ES-I3 (cell line): Measurements from ENCODE around the gene SLC35F2.
"Not testable (repeated sequence)": the region's sequence is repeated elsewhere in the genome, so short reads cannot be mapped to it uniquely, and the experiment has no call there.

Experiments
- H3K36me3 ChIP-seq: 2 replicates; pipeline ENCODE4 v1.6.1; 2013; ENCODE audit warnings: mild to moderate bottlenecking, low read length, control low read depth, moderate library complexity; ENCODE audit not compliant: insufficient read depth
- H3K4me1 ChIP-seq: 2 replicates; pipeline ENCODE4 v1.6.1; 2013; ENCODE audit warnings: mild to moderate bottlenecking, control low read depth, low read length; ENCODE audit not compliant: insufficient read depth
- H3K9ac ChIP-seq: 2 replicates; pipeline ENCODE4 v1.6.1; 2013; ENCODE audit warnings: low read depth, mild to moderate bottlenecking, low read length, moderate library complexity
- H3K9me3 ChIP-seq: 2 replicates; pipeline ENCODE4 v1.6.1; 2013; ENCODE audit warnings: mild to moderate bottlenecking, low read length, moderate library complexity; ENCODE audit not compliant: control insufficient read depth, insufficient read depth

Gene SLC35F2

DNA sequence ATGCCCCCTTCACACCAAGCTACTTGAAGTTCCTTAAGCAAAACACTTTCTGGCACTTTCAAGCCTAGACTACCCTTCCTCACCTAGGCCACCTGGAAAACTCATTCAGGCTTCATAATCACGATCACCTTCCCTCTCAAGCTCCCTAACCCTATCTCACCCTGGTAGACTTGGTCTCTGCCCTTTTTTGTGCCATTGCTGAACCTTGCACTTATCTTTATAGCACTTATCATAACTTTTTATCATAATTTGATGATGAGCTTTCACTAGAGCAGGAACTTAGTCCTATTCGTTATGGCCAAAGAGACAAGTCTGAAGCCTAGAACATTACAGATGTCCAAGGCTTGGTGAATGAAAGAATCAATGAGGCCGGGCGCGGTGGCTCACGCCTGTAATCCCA is 5.5 kb downstream of the SLC35F2 start:
- no peak overlapping the region for H3K9ac ChIP-seq
- H3K9me3 ChIP-seq, result no peaks in the 10 kb centered on the region
- peaks cover 4% of the 10 kb centered on the region; the same call in 1 of the 2 replicates for H3K4me1 ChIP-seq
- no peaks in the 10 kb centered on the region for H3K36me3 ChIP-seq

DNA sequence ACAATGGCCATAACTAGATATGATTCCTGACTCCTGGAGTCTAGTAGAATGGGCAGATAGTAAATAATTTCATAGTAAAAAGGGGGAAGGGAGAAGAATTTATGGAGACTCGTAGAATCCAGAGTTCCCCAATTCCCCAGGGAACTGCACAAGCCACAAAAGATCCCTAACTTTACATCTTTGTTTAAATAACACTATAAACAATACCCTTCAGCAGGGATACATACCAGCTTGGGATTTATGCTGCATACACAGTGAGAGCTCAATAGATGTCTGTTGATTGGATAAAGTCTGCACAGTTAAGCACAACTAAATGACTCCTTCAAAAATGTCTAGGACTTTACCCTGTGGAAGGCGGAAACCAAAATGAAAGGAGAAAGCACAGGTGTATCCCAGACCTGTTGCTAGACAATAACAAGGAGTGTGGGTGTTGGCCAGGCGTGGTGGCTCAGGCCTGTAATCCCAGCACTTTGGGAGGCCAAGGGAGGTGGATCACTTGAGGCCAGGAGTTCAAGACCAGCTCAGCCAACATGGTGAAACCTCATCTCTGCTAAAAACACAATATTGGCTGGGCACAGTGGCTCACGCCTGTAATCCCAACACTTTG is 6.8 kb downstream of the SLC35F2 start:
- no peaks in the 10 kb centered on the region for H3K9me3 ChIP-seq
- H3K9ac ChIP-seq, result no peak overlapping the region
- peaks cover 4% of the 10 kb centered on the region; the same call in 1 of the 2 replicates for H3K4me1 ChIP-seq
- no peaks in the 10 kb centered on the region for H3K36me3 ChIP-seq

DNA sequence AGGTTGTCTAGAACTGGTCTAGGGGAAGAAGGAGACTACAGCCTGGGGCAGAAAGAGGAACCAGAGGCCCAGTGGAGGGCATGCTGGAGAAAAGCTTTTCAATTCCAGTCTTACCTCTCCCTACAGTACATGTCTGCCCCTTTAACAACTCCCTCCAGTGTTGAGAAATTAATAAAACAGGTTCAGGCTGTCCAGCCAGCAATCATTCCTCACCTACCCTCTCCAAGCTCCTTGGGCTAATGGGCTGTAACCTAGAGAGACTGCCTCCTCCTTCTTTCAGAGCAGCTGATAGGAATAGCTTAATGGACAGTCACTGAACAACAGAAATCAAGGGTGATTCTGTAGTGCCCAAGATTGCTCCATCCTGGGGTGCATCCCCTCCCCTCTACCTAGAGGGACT is 8.8 kb downstream of the SLC35F2 start:
- peaks cover 4% of the 10 kb centered on the region; the same call in 1 of the 2 replicates for H3K4me1 ChIP-seq
- H3K9ac ChIP-seq, result no peak overlapping the region

DNA sequence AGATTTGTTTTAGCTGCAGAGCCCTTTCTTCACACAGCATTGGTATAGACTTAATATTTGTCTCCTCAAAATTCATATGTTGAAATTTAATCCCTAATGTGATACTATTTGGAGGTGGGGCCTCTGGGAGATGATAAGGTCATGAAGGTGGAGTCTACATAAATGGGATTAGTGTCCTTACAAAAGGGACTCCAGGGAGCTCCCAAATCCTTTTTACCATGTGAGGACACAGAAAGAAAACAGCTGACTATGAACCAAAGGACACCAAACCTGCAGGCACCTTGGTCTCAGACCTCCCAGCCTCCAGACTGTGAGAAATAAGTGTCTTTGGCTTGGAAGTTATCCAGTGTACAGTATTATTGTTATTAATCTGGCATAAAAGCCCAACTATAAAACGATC is 10.2 kb downstream of the SLC35F2 start:
- H3K9ac ChIP-seq, result no peak overlapping the region
- H3K36me3 ChIP-seq, result no peaks in the 10 kb centered on the region
- H3K9me3 ChIP-seq, result no peaks in the 10 kb centered on the region
- H3K4me1 ChIP-seq, result peaks cover 4% of the 10 kb centered on the region; the same call in 1 of the 2 replicates

More for the DNA sequence above, 8.8 kb downstream of the SLC35F2 start:
- Histone ChIP-seq H3K36me3 (no peaks in the 10 kb centered on the region), H3K9me3 (no peaks in the 10 kb centered on the region)

DNA sequence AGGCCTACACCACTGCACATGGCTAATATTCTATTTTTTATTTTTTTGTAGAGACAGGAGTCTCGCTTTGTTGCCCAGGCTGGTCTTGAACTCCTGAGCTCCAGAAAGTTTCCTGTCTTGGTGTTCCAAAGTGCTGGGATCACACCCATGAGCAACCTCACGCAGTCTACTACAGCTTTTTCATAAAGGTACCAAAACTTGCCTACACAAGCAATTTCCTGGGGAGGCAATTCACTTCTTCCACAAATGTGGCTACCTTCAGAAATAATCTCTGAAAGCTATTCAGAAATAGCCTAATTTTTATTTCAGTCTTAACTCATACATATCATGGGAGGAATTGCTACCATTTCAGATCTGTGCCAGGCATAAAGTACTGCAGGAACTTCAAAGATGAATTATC is 11.4 kb downstream of the SLC35F2 start:
- peaks cover 4% of the 10 kb centered on the region; the same call in 1 of the 2 replicates for H3K4me1 ChIP-seq
- H3K36me3 ChIP-seq, result no peaks in the 10 kb centered on the region
- no peak overlapping the region for H3K9ac ChIP-seq
- H3K9me3 ChIP-seq, result no peaks in the 10 kb centered on the region

DNA sequence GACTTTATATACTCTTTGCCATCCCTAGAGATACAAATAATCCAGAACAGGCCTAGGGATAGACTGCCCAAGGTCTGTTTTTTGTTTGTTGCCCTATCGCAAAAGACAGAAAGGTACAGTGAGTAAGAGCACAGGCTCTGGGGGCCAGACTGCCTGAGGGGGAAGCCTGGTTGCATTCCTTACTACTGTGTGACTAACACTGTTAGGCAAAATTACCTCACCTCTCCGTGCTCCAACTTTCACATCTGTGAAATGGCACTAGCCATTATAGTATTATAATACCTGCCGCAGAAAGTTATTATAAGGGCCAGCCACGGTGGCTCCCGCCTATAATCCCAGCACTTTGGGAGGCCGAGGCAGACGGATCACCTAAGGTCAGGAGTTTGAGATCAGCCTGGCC is 14.5 kb downstream of the SLC35F2 start:
- Histone ChIP-seq H3K9ac (no peak overlapping the region), H3K36me3 (no peaks in the 10 kb centered on the region), H3K4me1 (peaks cover 15% of the 10 kb centered on the region; the same call in 1 of the 2 replicates), H3K9me3 (no peaks in the 10 kb centered on the region)

DNA sequence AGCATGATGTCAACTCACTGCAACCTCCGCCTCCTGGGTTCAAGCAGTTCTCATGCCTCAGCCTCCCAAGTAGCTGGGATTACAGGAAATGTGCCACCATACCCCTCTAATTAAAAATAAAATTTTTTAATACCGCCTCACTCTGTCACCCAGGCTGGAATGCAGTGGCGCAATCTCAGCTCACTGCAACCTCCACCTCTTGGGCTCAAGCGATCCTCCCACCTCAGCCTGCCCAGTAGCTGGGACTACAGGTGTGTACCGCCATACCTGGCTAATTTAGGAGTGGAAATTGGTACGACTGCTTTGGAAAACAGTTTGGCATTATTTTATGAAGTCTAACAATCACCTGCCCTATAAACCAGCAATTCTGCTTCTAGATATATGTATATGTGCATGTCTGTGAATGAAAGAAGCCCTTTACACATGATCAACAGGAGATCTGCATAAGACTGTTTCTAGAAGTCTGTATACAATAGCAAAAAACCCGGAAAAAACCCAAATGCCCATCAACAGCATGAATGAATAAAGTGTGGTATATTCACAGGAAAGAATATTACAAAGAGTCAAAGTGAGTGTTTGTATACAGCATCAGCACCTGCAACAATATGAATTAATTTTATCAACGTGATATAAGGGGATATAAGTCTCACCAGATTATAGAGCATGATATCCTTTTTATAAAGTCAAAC is 16.0 kb downstream of the SLC35F2 start:
- H3K4me1 ChIP-seq, result peaks cover 12% of the 10 kb centered on the region; the same call in 1 of the 2 replicates
- no peaks in the 10 kb centered on the region for H3K9me3 ChIP-seq

DNA sequence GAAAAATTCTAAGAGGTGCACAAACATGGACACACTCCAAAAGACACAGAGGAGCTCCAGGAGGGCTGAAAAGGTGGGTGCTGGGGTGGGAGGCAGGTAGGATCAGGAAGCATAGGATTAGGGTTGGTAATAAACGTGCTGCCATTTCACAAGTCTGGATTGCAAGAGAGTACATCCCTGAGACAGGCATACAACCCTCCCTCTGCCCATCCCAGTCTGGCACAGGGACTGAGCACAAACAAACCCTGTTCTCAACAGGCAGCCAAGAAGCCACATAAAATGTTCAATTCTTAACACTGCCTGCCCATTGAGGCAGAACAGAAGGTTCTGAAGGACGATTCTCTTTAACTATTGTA is 18.5 kb downstream of the SLC35F2 start:
- peaks cover 13% of the 10 kb centered on the region; the same call in 1 of the 2 replicates for H3K4me1 ChIP-seq
- no peak overlapping the region for H3K9ac ChIP-seq
- H3K9me3 ChIP-seq, result no peaks in the 10 kb centered on the region
- no peaks in the 10 kb centered on the region for H3K36me3 ChIP-seq

More for the DNA sequence above, 16.0 kb downstream of the SLC35F2 start:
- no peaks in the 10 kb centered on the region for H3K36me3 ChIP-seq
- no peak overlapping the region for H3K9ac ChIP-seq

DNA sequence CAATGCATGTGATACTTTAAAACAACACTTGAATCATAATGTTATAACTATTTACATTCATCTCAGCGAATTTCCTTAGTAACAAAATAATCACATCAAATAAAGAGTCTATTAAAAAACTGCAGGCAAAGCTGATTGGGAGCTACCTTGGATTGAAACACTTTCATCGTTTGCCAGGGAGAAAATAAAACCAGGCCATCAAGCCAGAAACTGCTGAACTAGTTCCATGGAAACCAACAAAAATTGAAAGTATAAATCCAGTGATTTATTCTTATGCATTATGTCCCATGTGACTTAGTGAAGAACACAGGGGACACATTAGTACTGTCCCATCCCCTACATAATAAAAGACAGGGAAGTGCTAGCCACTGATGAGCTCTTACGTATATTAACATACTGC is 21.7 kb downstream of the SLC35F2 start:
- Histone ChIP-seq H3K9ac (no peak overlapping the region), H3K4me1 (peaks cover 23% of the 10 kb centered on the region; the same call in 1 of the 2 replicates), H3K36me3 (no peaks in the 10 kb centered on the region), H3K9me3 (no peaks in the 10 kb centered on the region)

DNA sequence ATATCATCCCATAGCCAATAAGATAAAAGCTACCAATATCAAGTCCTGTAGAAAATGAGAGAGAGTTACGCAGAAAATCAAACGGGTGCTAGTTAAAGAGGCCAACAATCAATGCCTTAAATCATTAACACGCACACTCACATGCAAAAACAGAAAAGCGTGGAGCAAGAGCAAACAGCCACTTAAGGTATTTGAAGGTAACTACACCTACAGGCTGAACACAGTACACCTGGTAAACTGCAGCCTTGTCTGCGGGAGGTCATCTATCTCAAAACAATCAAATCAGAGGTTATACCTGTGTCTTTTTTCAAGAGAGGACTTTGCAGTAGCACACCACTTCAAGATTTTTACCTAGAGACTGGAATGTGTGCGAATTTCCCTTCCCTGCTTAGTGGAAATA is 23.6 kb downstream of the SLC35F2 start:
- Histone ChIP-seq H3K36me3 (no peaks in the 10 kb centered on the region), H3K4me1 (peaks cover 16% of the 10 kb centered on the region; the same call in 1 of the 2 replicates), H3K9me3 (no peaks in the 10 kb centered on the region), H3K9ac (no peak overlapping the region)

DNA sequence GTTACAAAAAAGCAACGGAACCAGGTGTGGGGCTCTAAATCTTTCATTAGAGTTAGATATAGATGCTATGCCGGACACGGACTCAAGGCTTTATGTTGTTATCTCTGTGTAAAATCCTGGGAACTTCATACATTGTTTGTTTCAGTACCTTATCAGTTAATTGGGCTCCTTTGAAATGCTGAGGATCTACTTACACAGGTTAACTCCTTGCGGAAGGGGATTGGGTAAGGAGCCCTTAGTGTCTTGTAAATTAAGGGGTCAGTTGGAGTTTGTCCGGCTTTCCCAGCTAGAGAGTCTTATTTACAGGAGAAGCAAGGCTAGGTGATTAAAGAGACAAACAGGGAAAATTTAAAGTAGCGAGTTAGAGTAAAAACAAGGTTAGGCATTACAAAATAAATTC is 24.7 kb downstream of the SLC35F2 start:
- peaks cover 11% of the 10 kb centered on the region; the same call in 1 of the 2 replicates for H3K4me1 ChIP-seq
- peak overlapping the region; percentile 22; the same call in 1 of the 2 replicates for H3K9ac ChIP-seq
- not testable (repeated sequence) for H3K9me3 ChIP-seq, H3K36me3 ChIP-seq

DNA sequence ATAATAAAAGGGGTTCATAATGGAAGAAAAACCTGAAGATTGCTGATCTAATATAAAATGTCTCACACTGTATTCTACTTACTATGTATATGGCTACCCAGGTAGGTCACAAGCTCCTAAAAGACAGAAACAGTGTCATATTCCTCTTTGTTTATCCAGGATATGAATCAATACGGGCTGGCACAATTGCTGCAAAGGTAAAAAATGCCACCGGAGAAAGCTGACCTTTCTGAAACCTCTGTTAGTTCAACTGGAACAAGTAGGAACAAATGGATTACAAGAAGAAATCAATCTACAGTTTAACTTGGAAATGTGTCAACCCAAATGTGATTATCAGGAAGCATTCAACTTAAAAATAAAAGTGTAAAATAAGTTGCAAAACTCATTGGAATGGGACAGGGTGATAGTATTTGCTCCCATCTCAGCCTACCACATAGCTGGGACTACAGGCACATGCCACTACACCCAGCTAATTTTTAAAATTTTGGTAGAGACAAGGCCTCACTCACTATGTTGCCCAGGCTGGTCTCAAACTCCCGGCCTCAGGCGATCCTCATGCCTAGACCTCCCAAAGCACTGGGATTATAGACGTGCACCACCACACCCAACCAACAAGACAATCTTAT is 27.6 kb downstream of the SLC35F2 start:
- no peaks in the 10 kb centered on the region for H3K36me3 ChIP-seq
- H3K9ac ChIP-seq, result no peak overlapping the region
- H3K9me3 ChIP-seq, result no peaks in the 10 kb centered on the region
- peaks cover 11% of the 10 kb centered on the region; the same call in 1 of the 2 replicates for H3K4me1 ChIP-seq

DNA sequence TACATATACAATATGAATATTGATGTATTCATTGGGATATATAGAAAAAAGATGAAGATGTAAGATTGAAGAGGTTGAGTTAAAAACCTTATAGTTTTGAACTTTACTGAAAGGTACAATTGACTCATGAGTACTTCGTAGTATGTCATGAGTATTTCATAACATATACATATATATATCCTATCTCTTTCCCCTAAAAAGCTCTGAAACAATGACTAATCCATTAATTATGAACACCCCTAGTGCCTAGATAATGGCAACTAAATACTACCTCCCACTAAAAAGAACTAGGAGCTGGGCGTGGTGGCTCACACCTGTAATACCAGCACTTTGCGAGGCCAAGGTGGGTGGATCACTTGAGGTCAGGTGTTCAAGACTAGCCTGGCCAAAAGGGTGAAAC is 31.5 kb downstream of the SLC35F2 start:
- no peak overlapping the region for H3K9ac ChIP-seq
- H3K4me1 ChIP-seq, result no peaks in the 10 kb centered on the region
- H3K9me3 ChIP-seq, result no peaks in the 10 kb centered on the region
- H3K36me3 ChIP-seq, result no peaks in the 10 kb centered on the region

DNA sequence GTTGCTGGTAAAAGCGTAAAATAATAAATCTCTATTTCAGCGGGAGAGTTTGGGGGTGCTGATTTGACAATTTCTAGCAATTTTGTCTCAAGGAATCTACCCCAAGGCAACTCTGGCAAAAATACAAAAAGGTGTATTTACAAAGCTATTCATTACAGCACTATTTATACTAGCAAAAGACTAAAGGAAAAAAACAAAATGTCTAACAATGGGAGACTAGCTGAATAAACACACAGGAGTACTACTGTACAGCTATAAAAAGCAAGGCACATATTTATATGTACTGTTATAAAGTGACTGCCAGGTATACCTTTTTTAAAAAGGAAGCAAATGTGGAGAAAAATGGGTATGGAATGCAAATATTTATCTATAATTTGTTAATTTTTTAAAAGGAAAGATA is 32.7 kb downstream of the SLC35F2 start:
- H3K36me3 ChIP-seq, result no peaks in the 10 kb centered on the region
- H3K9me3 ChIP-seq, result no peaks in the 10 kb centered on the region
- no peaks in the 10 kb centered on the region for H3K4me1 ChIP-seq
- no peak overlapping the region for H3K9ac ChIP-seq
